IMR-90 (cell line): ENCODE data around the gene RAD51B. TPM values are rescaled to one million over a fixed set of nuclear protein-coding genes. Genes with fewer than 3 reads are reported as not detected.

Experiments
- ATAC-seq: fragments of 200-7000 bp; cut with Tn5 transposase; 2 replicates; pipeline ENCODE4 v1.9.1; 2020; ENCODE audit warnings: low read depth, mild to moderate bottlenecking, moderate library complexity
- BruUV-seq: library from RNA; stranded (reverse); fragments of 400-500 nt; replicated peaks from 2 replicates; lab custom pipeline; 2021; lab: Mats Ljungman, UMichigan
- CTCF ChIA-PET: fragments of 300-600 bp; formaldehyde crosslinking; extraction: SDS; loops from one replicate; lab custom pipeline; 2021; ENCODE audit warnings: antibody characterized with exemption; lab: Yijun Ruan, JAX
- POLR2A ChIA-PET: fragments of 300-600 bp; sonication (Branson Sonifier 250); formaldehyde crosslinking; loops from one replicate; lab custom pipeline; 2022; ENCODE audit warnings: antibody characterized with exemption; ENCODE audit not compliant: unreplicated experiment; lab: Charles Lee
- DNase-seq: peaks from one replicate; pipeline ENCODE4 v3.0.0; 2013
- H2AFZ ChIP-seq: replicated peaks from 2 replicates; pipeline ENCODE3; 2013; ENCODE audit warnings: low read length, mild to moderate bottlenecking; ENCODE audit not compliant: poor library complexity
- H2AK5ac ChIP-seq: 2 replicates; pipeline ENCODE4 v1.6.1; 2013; ENCODE audit warnings: low read depth, low read length, inconsistent platforms
- H2AK9ac ChIP-seq: replicated peaks from 2 replicates; pipeline ENCODE3; 2013; ENCODE audit warnings: mild to moderate bottlenecking, low read depth, low read length, moderate library complexity; ENCODE audit not compliant: poor library complexity
- H2BK120ac ChIP-seq: 2 replicates; pipeline ENCODE4 v1.6.1; 2013; ENCODE audit warnings: low read depth, low read length, inconsistent platforms
- H2BK15ac ChIP-seq: 3 replicates; pipeline ENCODE4 v1.6.1; 2013; ENCODE audit warnings: low read depth, low read length, inconsistent platforms
- H2BK20ac ChIP-seq: 2 replicates; pipeline ENCODE4 v1.6.1; 2013; ENCODE audit warnings: low read depth, mild to moderate bottlenecking, inconsistent platforms, low read length, moderate library complexity
- H2BK5ac ChIP-seq: 2 replicates; pipeline ENCODE4 v1.6.1; 2013; ENCODE audit warnings: mild to moderate bottlenecking, low read depth, low read length, inconsistent platforms; ENCODE audit not compliant: poor library complexity, severe bottlenecking
- H3K14ac ChIP-seq: replicated peaks from 2 replicates; pipeline ENCODE4 v1.6.1; 2013; ENCODE audit warnings: low read depth, low read length, inconsistent platforms
- H3K18ac ChIP-seq: 2 replicates; pipeline ENCODE4 v1.6.1; 2013; ENCODE audit warnings: low read depth, low read length, control low read depth
- H3K23ac ChIP-seq: 2 replicates; pipeline ENCODE4 v1.6.1; 2013; ENCODE audit warnings: low read depth, low read length, inconsistent platforms
- H3K27ac ChIP-seq: 2 replicates; pipeline ENCODE4 v1.5.1; 2013; ENCODE audit warnings: mild to moderate bottlenecking, control low read depth, low read length; ENCODE audit not compliant: insufficient read depth
- H3K27me3 ChIP-seq: 2 replicates; pipeline ENCODE4 v1.6.1; 2013; ENCODE audit warnings: low read length; ENCODE audit not compliant: control insufficient read depth, insufficient read depth
- H3K36me3 ChIP-seq: 2 replicates; pipeline ENCODE4 v1.6.1; 2013; ENCODE audit warnings: low read length, mixed read lengths; ENCODE audit not compliant: control insufficient read depth, insufficient read depth
- H3K4ac ChIP-seq: 2 replicates; pipeline ENCODE4 v1.6.1; 2013; ENCODE audit warnings: low read depth, low read length, inconsistent platforms
- H3K4me1 ChIP-seq: 2 replicates; pipeline ENCODE4 v1.6.1; 2013; ENCODE audit warnings: low read length, mixed read lengths; ENCODE audit not compliant: control insufficient read depth, insufficient read depth
- H3K4me2 ChIP-seq: 2 replicates; pipeline ENCODE4 v1.6.1; 2013; ENCODE audit warnings: low read depth, mild to moderate bottlenecking, control low read depth, low read length, moderate library complexity
- H3K4me3 ChIP-seq: 2 replicates; pipeline ENCODE4 v1.5.1; 2013; ENCODE audit warnings: low read depth, mild to moderate bottlenecking, control low read depth, low read length, moderate library complexity; ENCODE audit not compliant: insufficient read depth
- H3K56ac ChIP-seq: 2 replicates; pipeline ENCODE4 v1.6.1; 2013; ENCODE audit warnings: low read length, inconsistent platforms; ENCODE audit not compliant: insufficient read depth; ENCODE audit errors: extremely low read depth
- H3K79me1 ChIP-seq, 2 experiments: 2 replicates each; pipeline ENCODE4 v1.6.1; 2013; ENCODE audit warnings: low read length in 2 of 2, inconsistent platforms in 1 of 2, low read depth in 1 of 2
- H3K9ac ChIP-seq: 2 replicates; pipeline ENCODE4 v1.6.1; 2013; ENCODE audit warnings: low read depth, low read length, control low read depth
- H3K9me1 ChIP-seq: 2 replicates; pipeline ENCODE4 v1.6.1; 2013; ENCODE audit warnings: low read length, inconsistent platforms; ENCODE audit not compliant: insufficient read depth
- H3K9me3 ChIP-seq: 2 replicates; pipeline ENCODE4 v1.6.1; 2013; ENCODE audit warnings: low read length; ENCODE audit not compliant: control insufficient read depth, insufficient read depth
- H4K20me1 ChIP-seq: 2 replicates; pipeline ENCODE4 v1.6.1; 2013; ENCODE audit warnings: low read length, inconsistent platforms; ENCODE audit not compliant: insufficient read depth
- H4K5ac ChIP-seq: 2 replicates; pipeline ENCODE4 v1.6.1; 2013; ENCODE audit warnings: mild to moderate bottlenecking, low read depth, low read length, control low read depth
- H4K8ac ChIP-seq, 2 experiments: 2 replicates each; pipeline ENCODE4 v1.6.1; 2013; ENCODE audit warnings: low read depth in 2 of 2, low read length in 2 of 2, control low read depth in 1 of 2, inconsistent platforms in 1 of 2
- H4K91ac ChIP-seq: 2 replicates; pipeline ENCODE4 v1.6.1; 2013; ENCODE audit warnings: low read depth, low read length, inconsistent platforms; ENCODE audit not compliant: insufficient read depth
- BHLHE40 ChIP-seq: fragments of 150-350 bp; IDR thresholded peaks from 2 replicates; pipeline ENCODE4 v1.6.1; 2016; ENCODE audit warnings: mild to moderate bottlenecking, low read depth, low read length
- CHD1 ChIP-seq: IDR thresholded peaks from 2 replicates; pipeline ENCODE4 v1.6.1; 2012; ENCODE audit warnings: low read depth, low read length, improper control_type of control experiment
- FOS ChIP-seq: fragments of 150-350 bp; IDR thresholded peaks from 2 replicates; pipeline ENCODE4 v1.6.1; 2016; ENCODE audit warnings: low read depth, low read length
- MAFK ChIP-seq: IDR thresholded peaks from 2 replicates; pipeline ENCODE4 v1.6.1; 2012; ENCODE audit warnings: low read depth, low read length, improper control_type of control experiment
- POLR2A ChIP-seq: IDR thresholded peaks from 2 replicates; pipeline ENCODE4 v1.6.1; 2012; ENCODE audit warnings: mild to moderate bottlenecking, low read depth, low read length
- RAD21 ChIP-seq: IDR thresholded peaks from 2 replicates; pipeline ENCODE4 v1.6.1; 2012; ENCODE audit warnings: low read length, improper control_type of control experiment
- RCOR1 ChIP-seq: IDR thresholded peaks from 2 replicates; pipeline ENCODE4 v1.6.1; 2012; ENCODE audit warnings: mild to moderate bottlenecking, low read length, improper control_type of control experiment; ENCODE audit not compliant: insufficient replicate concordance
- RFX5 ChIP-seq: IDR thresholded peaks from 2 replicates; pipeline ENCODE4 v1.8.0; 2012; ENCODE audit warnings: low read depth, mild to moderate bottlenecking, low read length, moderate library complexity
- WGBS, 2 experiments: methylation state at CpG; one replicate each; pipeline versions ENCODE4 v1.1.5 to v1.1.7; 2013; ENCODE audit warnings: missing lambda C conversion rate in 2 of 2; ENCODE audit not compliant: insufficient read length in 1 of 2; ENCODE audit errors: extremely low coverage in 2 of 2; 5-methylcytosine and 5-hydroxymethylcytosine counted together
- dilution Hi-C: fragments of 300-500 bp; cut with HindIII; formaldehyde crosslinking; loops from one replicate; pipeline ENCODE4 v1.14.3; 2018; ENCODE audit warnings: low sequenced_read_pairs; ENCODE audit not compliant: unreplicated experiment
- in situ Hi-C: fragments of 300-500 bp; cut with MboI; formaldehyde crosslinking; loops from 3 replicates; pipeline ENCODE4 v1.14.3; 2019; ENCODE audit warnings: low sequenced_read_pairs, inconsistent platforms, mixed read lengths
- intact Hi-C: fragments of 100-400 bp; cut with micrococcal nuclease; formaldehyde crosslinking; loops from 2 replicates; pipeline ENCODE4 v1.10.0; 2022
- polyA plus RNA-seq, 3 experiments: library from polyadenylated mRNA; depleted of rRNA; stranded (reverse); fragments of >200 nt; gene quantifications; 2 replicates each; pipeline ENCODE4 v1.2.3, GENCODE V29; 2012; ENCODE audit warnings: low replicate concordance in 1 of 3
- total RNA-seq: library from RNA; depleted of rRNA; stranded (reverse); fragments of >200 nt; gene quantifications from 2 replicates; pipeline ENCODE4 v1.2.3, GENCODE V29; 2012

Gene RAD51B
- total and polyA plus RNA-seq, 2 of the 4 experiments (the other 2 are of a cell fraction), result 5.1 to 18.8 TPM

- peak overlapping the region in 1 of 2 experiments; percentile 26; a peak in 1 of 4 replicates for H4K8ac ChIP-seq
- peak overlapping the region; percentile 83 for H3K4ac ChIP-seq
- no peak overlapping the region for H3K9ac ChIP-seq
- intact Hi-C loops, result no loop called here
- H2AFZ ChIP-seq, result no peak overlapping the region
- peak overlapping the region; percentile 93 for H2AK5ac ChIP-seq
- peak overlapping the region; percentile 79 for H2BK120ac ChIP-seq
- H3K56ac ChIP-seq, result no peak overlapping the region
- peak overlapping the region; percentile 60; the same call in 2 of the 3 replicates for H2BK15ac ChIP-seq
- peak overlapping the region; percentile 44; the same call in 1 of the 2 replicates for H4K5ac ChIP-seq
- H3K4me3 ChIP-seq, result no peak overlapping the region
- H3K9me1 ChIP-seq, result peaks cover 28% of the 10 kb centered on the region
- peak overlapping the region; percentile 40 for H4K91ac ChIP-seq
- in situ Hi-C loops, result no loop called here
- no peak overlapping the region for H3K4me2 ChIP-seq
- CTCF ChIA-PET, result no interaction called here
- POLR2A ChIA-PET, result no interaction called here
- H4K20me1 ChIP-seq, result no peaks in the 10 kb centered on the region
- H2BK5ac ChIP-seq, result peak overlapping the region; percentile 6
- peak overlapping the region; percentile 43 for H3K18ac ChIP-seq
- H2BK20ac ChIP-seq, result peak overlapping the region; percentile 88
- peak overlapping the region; percentile 58 for H2AK9ac ChIP-seq
- H3K79me1 ChIP-seq, result peaks cover 0 to 19% of the 10 kb centered on the region in 2 experiments; a peak in 2 of 4 replicates
- BruUV-seq, result no TSS peak
- ATAC-seq, result no peak
- no peak overlapping the region for H3K27ac ChIP-seq
- no peak for TF ChIP-seq CHD1
- no peak for TF ChIP-seq POLR2A
- no peak for TF ChIP-seq RCOR1
- no peak for TF ChIP-seq RAD21
- TF ChIP-seq FOS, result no peak
- no peak for TF ChIP-seq MAFK
- no peak for TF ChIP-seq RFX5
- no peak for TF ChIP-seq BHLHE40
- DNase-seq, result no peak
- H3K14ac ChIP-seq, result peak overlapping the region; percentile 75
- H3K36me3 ChIP-seq, result no peaks in the 10 kb centered on the region
- WGBS, 2 experiments, result 88% methylated on average over 5 of the region's 9 CpGs; no CpG with 5 or more reads in 1 of the 2 experiments
- no peak overlapping the region for H3K23ac ChIP-seq
- no peaks in the 10 kb centered on the region for H3K27me3 ChIP-seq
- H3K4me1 ChIP-seq, result peaks cover 31% of the 10 kb centered on the region
- dilution Hi-C loops, result no loop called here
- H3K9me3 ChIP-seq, result no peaks in the 10 kb centered on the region
These were observed 760.6 kb downstream of the RAD51B start for GRCh38 chr14:68580096-68580645.
